Tibial artery (tissue), 4 donors: ENCODE data around the gene COL8A1.

Experiments
- DNase-seq, 2 donors: peaks; one replicate each; pipeline ENCODE4 v3.0.0-alpha.2; 2019
- H3K27ac ChIP-seq, 2 donors: fragments of 200-600 bp; sonication (generic) in 1 of 2; 1 replicate in 1 of 2; 2 replicates in 1 of 2; pipeline ENCODE4 v1.5.1; 2018 to 2019; ENCODE audit warnings: mild to moderate bottlenecking in 1 of 2
- H3K27me3 ChIP-seq, 2 donors: fragments of 200-600 bp; sonication (generic) in 1 of 2; one replicate each; pipeline versions ENCODE4 v1.5.1 to v1.6.0; 2016 to 2019
- H3K36me3 ChIP-seq, 3 donors: fragments of 200-600 bp; sonication (generic) in 2 of 3; one replicate each; pipeline ENCODE4 v1.5.1; 2016 to 2019; ENCODE audit warnings: mild to moderate bottlenecking in 2 of 3
- H3K4me1 ChIP-seq, 4 donors: fragments of 200-600 bp; sonication (generic) in 2 of 4; 1 replicate in 3 of 4; 2 replicates in 1 of 4; pipeline ENCODE4 v1.5.1; 2016 to 2019
- H3K4me3 ChIP-seq, 2 donors: fragments of 200-600 bp; sonication (generic) in 1 of 2; 1 replicate in 1 of 2; 2 replicates in 1 of 2; pipeline ENCODE4 v1.5.1; 2018 to 2019; ENCODE audit warnings: mild to moderate bottlenecking in 2 of 2
- H3K9me3 ChIP-seq, 3 donors: fragments of 200-600 bp; sonication (generic) in 1 of 3; one replicate each; pipeline ENCODE4 v1.5.1; 2016 to 2019
- CTCF ChIP-seq, 2 experiments: fragments of 200-600 bp in 1 of 2; fragments of 450-650 bp in 1 of 2; IDR thresholded peaks; one replicate each; pipeline ENCODE4 v1.5.1; 2017 to 2019; ENCODE audit warnings: antibody characterized with exemption in 2 of 2, mild to moderate bottlenecking in 1 of 2, moderate library complexity in 1 of 2
- intact Hi-C: fragments of 100-400 bp; cut with DNase I; formaldehyde crosslinking; loops from one replicate; pipeline ENCODE4 v1.15.0; 2023; ENCODE audit warnings: low total_unique reads

The COL8A1 gene

GRCh38 chr3:99789011-99789721 is 150.8 kb downstream of the COL8A1 start:
- Histone ChIP-seq H3K4me3 (no peak overlapping the region), H3K36me3 (peaks cover 9 to 18% (median 10%) of the 10 kb centered on the region in 3 donors), H3K4me1 (peaks cover 0 to 18% (median 2%) of the 10 kb centered on the region in 4 donors), H3K27ac (peak overlapping the region; percentile 40 to 63), H3K9me3 (no peaks in the 10 kb centered on the region), H3K27me3 (no peaks in the 10 kb centered on the region)
- intact Hi-C loops: no loop called here
- peak; percentile 56 to 59 for TF ChIP-seq CTCF (IDR thresholded peaks at IDR 0.05)
- DNase-seq: peak in 1 of 2 donors; percentile 27

- no peak for TF ChIP-seq CTCF (IDR thresholded peaks at IDR 0.05)
- Histone ChIP-seq H3K4me1 (peaks cover 0 to 3% (median under 1%) of the 10 kb centered on the region in 4 donors), H3K36me3 (peaks cover 25 to 44% (median 39%) of the 10 kb centered on the region in 3 donors), H3K27ac (peak overlapping the region in 1 of 2 donors; percentile 33), H3K9me3 (no peaks in the 10 kb centered on the region), H3K27me3 (no peaks in the 10 kb centered on the region), H3K4me3 (no peak overlapping the region)
- intact Hi-C loops: no loop called here
- no peak for DNase-seq
These were observed 156.1 kb downstream of the COL8A1 start for GRCh38 chr3:99794485-99794884.

- no peaks in the 10 kb centered on the region for H3K4me1 ChIP-seq
- no peaks in the 10 kb centered on the region for H3K27me3 ChIP-seq
- H3K36me3 ChIP-seq: peaks cover 23 to 39% (median 34%) of the 10 kb centered on the region in 3 donors
- peak overlapping the region in 1 of 2 donors; percentile 3 for H3K27ac ChIP-seq
- no peak for DNase-seq
- no peak for TF ChIP-seq CTCF (IDR thresholded peaks at IDR 0.05)
- H3K9me3 ChIP-seq: no peaks in the 10 kb centered on the region
- intact Hi-C loops: no loop called here
- H3K4me3 ChIP-seq: no peak overlapping the region
These were observed 157.2 kb downstream of the COL8A1 start for GRCh38 chr3:99795573-99795972.

- Histone ChIP-seq H3K27ac (no peak overlapping the region), H3K36me3 (peaks cover 18 to 31% (median 21%) of the 10 kb centered on the region in 3 donors), H3K27me3 (no peaks in the 10 kb centered on the region), H3K4me3 (no peak overlapping the region), H3K9me3 (peaks cover 0 to 1% (median 0%) of the 10 kb centered on the region in 3 donors), H3K4me1 (no peaks in the 10 kb centered on the region)
- TF ChIP-seq CTCF (IDR thresholded peaks at IDR 0.05): no peak
- no peak for DNase-seq
- intact Hi-C loops: no loop called here
These were observed 161.0 kb downstream of the COL8A1 start for GRCh38 chr3:99799422-99799821.

GRCh38 chr3:99803297-99803696 is 164.9 kb downstream of the COL8A1 start:
- no peak overlapping the region for H3K4me3 ChIP-seq
- H3K4me1 ChIP-seq: no peaks in the 10 kb centered on the region
- no peaks in the 10 kb centered on the region for H3K27me3 ChIP-seq
- H3K27ac ChIP-seq: no peak overlapping the region
- DNase-seq: no peak
- H3K9me3 ChIP-seq: peaks cover 0 to 11% (median 7%) of the 10 kb centered on the region in 3 donors
- intact Hi-C loops: no loop called here
- TF ChIP-seq CTCF (IDR thresholded peaks at IDR 0.05): no peak
- peaks cover 0 to 13% (median 0%) of the 10 kb centered on the region in 3 donors for H3K36me3 ChIP-seq
